Heart left ventricle (tissue), 16 donors: ENCODE results near the gene CCDC24. TPM values are rescaled to one million over a fixed set of nuclear protein-coding genes. Genes with fewer than 3 reads are reported as not detected.

Experiments
- ATAC-seq, 4 donors: fragments of 200-7000 bp; cut with Tn5 transposase; one replicate each; pipeline ENCODE4 v1.9.1; 2020 to 2022; ENCODE audit warnings: moderate library complexity in 4 of 4, mild to moderate bottlenecking in 3 of 4, moderate number of reproducible peaks in 1 of 4
- DNase-seq, 5 donors: peaks; one replicate each; pipeline ENCODE4 v3.0.0-alpha.2; 2020
- H3K27ac ChIP-seq, 12 donors: fragments of 200-600 bp; sonication (generic) in 4 of 12; one replicate each; pipeline versions ENCODE4 v1.5.0 to v1.8.0; 2016 to 2022; ENCODE audit warnings: mild to moderate bottlenecking in 2 of 12
- H3K27me3 ChIP-seq, 9 donors: fragments of 200-600 bp; sonication (generic) in 2 of 9; one replicate each; pipeline versions ENCODE4 v1.5.1 to v1.8.0; 2016 to 2022; ENCODE audit warnings: mild to moderate bottlenecking in 3 of 9
- H3K36me3 ChIP-seq, 9 donors: fragments of 200-600 bp; sonication (generic) in 2 of 9; one replicate each; pipeline versions ENCODE4 v1.5.0 to v1.8.0; 2018 to 2022; ENCODE audit warnings: mild to moderate bottlenecking in 2 of 9
- H3K4me1 ChIP-seq, 12 donors: fragments of 200-600 bp; sonication (generic) in 4 of 12; one replicate each; pipeline versions ENCODE4 v1.5.0 to v1.8.0; 2016 to 2022; ENCODE audit warnings: mild to moderate bottlenecking in 3 of 12
- H3K4me3 ChIP-seq, 12 donors: fragments of 200-600 bp; sonication (generic) in 4 of 12; one replicate each; pipeline versions ENCODE4 v1.5.0 to v1.8.0; 2017 to 2022; ENCODE audit warnings: mild to moderate bottlenecking in 9 of 12, moderate library complexity in 4 of 12
- H3K9me3 ChIP-seq, 12 donors: fragments of 200-600 bp; sonication (generic) in 4 of 12; one replicate each; pipeline versions ENCODE4 v1.5.0 to v1.8.0; 2016 to 2022; ENCODE audit warnings: mild to moderate bottlenecking in 1 of 12
- POLR2A ChIP-seq, 2 donors: fragments of 450-650 bp; IDR thresholded peaks; one replicate each; pipeline ENCODE4 v1.6.1; 2017; ENCODE audit warnings: antibody characterized with exemption in 2 of 2, mild to moderate bottlenecking in 2 of 2, moderate library complexity in 2 of 2
- WGBS, 4 donors: extraction: QIAGEN DNeasy Blood & Tissue Kit in 2 of 4; methylation state at CpG; one replicate each; pipeline versions ENCODE4 v1.1.5 to v1.1.7; 2013 to 2018; 5-methylcytosine and 5-hydroxymethylcytosine counted together
- intact Hi-C, 10 donors: fragments of 100-400 bp; cut with DNase I; formaldehyde crosslinking; loops; one replicate each; pipeline versions ENCODE4 v1.11.1 to v1.14.2; 2022
- polyA plus RNA-seq, 2 donors: library from polyadenylated mRNA; stranded (reverse); fragments of 200-250 nt; gene quantifications; one replicate each; pipeline ENCODE4 v1.2.3, GENCODE V29; 2013
- total RNA-seq, 9 donors: library from RNA; depleted of rRNA in 2 of 9; stranded (reverse); fragments of >200 nt in 2 of 9; fragmentation: NEBNext Ultra II Directional in 3 of 9; extraction: Animal tissue kit (Norgen Biotek cat#: 25700) in 3 of 9; gene quantifications; one replicate each; pipeline versions ENCODE4 v1.1.0 to v1.2.4, GENCODE V29; 2016 to 2023
- TF ChIP-seq, protein P1 (sequence below), 12 donors: fragments of 200-600 bp; sonication (generic) in 4 of 12; IDR thresholded peaks; one replicate each; pipeline versions ENCODE4 v1.5.0 to v1.8.0; 2018 to 2022; ENCODE audit warnings: antibody characterized with exemption in 12 of 12, mild to moderate bottlenecking in 5 of 12
- donor health status: ischemic (EF 13 %, LVEDD 7.1; RV severe dilation, severe dysfunction).
- donor health status: healthy with polysubstance abuse.
- donor health status: DM: no; HTN: yes; CAD: no.
- donor health status: DM: no; HTN: no; CAD: no.
- donor health status: ischemic (EF 25% LVEDD 6.9; RV normal size, moderate dysfunction).
- donor health status: ischemic (EF 25% LVEDD 5.7; RV mildly dilated, moderate dysfunction).
- donor health status: healthy.
- donor health status: DM: yes; HTN: yes; CAD: no.
- donor health status: ischemic (EF 35%, LVEDD 5.7; RV mildly dilated, moderate dysfunction).
- donor health status: nonischemic (EF 11% LVEDD 7.7; RV severe dilation, severe dysfunction).
- donor health status: DM: yes; HTN: yes; CAD: no.
- donor health status: PGD.
- donor health status: ischemic (EF 29% LVEDD 5.4; RV normal size, mild dysfunction).
- donor health status: nonischemic (EF 23%, LVEDD 6.1; RV moderate dilation, normal function).

Gene CCDC24
- total and polyA plus RNA-seq, 11 donors = 0.67 to 3.4 (median 1.2) TPM

DNA sequence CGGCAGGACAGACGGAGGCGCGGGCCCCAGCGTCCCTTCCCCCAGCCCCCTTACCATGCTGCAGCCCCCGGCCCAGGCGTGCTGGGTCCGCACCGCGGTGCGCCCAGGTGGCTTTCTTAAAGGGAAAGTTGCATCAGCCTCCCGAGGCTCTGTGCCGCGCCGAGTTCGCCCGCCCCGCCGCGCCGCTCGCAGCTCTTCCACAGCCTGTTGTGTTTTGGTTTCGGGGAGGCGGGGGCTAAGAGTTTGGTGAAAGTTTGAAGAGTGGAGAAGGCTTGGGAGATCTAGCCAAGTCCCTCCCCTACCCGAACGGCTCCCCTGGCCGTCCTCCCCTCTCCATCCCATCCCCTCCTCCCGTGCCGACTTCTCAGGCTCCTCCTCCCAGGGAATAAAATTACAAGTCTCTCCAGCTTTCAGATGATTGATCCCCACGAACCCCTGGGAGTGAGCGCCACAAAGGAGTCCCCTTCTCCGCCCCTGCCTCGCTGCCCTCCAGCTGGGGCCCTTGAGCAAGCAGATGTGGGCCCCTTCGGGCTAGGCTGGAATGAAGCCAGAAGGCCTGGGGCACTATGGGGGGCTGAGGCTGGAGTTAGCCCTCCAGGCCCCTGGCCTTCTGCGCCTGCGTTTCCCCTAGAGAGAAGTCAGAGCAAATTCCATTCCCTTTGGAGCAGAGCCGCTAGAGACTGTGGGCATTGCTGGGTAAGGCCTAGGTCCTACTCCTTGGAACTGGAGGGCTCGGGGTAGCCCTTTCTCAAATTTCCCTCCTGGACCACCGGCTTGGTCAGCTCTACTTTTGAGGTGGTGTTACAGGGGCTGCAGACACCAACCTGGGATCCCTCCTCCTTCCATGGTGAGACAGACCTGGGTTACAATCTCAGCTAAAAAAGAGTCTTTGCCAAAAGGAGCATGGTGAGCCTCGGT lies 40.1 kb downstream of the CCDC24 start, which contains the start of gene SLC6A9:
Gene SLC6A9, minus strand, starts transcription at position 211 of the 918 bp plus-strand sequence. CDS start 7,185 bp downstream, outside the sequence.
- peak within 1 kb of the TSS in 11 of 12 donors; percentile 50 to 88 (median 79) for H3K27ac ChIP-seq
- H3K27me3 ChIP-seq = peaks cover 0 to 2% (median 0%) of the 10 kb centered on the region in 9 donors
- 17 to 30% (median 21%) methylated on average over 12 to 40 of the region's 40 CpGs for WGBS, 4 donors
- no peaks in the 10 kb centered on the region for H3K9me3 ChIP-seq
- DNase-seq (peak in 4 of 5 donors; percentile 53 to 66 (median 62)), ATAC-seq (peak in 2 of 4 donors; percentile 26 to 31)
- peak within 1 kb of the TSS; percentile 57 to 93 (median 80) for H3K4me3 ChIP-seq
- TF ChIP-seq, protein P1, sequence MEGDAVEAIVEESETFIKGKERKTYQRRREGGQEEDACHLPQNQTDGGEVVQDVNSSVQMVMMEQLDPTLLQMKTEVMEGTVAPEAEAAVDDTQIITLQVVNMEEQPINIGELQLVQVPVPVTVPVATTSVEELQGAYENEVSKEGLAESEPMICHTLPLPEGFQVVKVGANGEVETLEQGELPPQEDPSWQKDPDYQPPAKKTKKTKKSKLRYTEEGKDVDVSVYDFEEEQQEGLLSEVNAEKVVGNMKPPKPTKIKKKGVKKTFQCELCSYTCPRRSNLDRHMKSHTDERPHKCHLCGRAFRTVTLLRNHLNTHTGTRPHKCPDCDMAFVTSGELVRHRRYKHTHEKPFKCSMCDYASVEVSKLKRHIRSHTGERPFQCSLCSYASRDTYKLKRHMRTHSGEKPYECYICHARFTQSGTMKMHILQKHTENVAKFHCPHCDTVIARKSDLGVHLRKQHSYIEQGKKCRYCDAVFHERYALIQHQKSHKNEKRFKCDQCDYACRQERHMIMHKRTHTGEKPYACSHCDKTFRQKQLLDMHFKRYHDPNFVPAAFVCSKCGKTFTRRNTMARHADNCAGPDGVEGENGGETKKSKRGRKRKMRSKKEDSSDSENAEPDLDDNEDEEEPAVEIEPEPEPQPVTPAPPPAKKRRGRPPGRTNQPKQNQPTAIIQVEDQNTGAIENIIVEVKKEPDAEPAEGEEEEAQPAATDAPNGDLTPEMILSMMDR (IDR thresholded peaks at IDR 0.05) = no peak
- no peak for TF ChIP-seq POLR2A (IDR thresholded peaks at IDR 0.05)
- no peaks in the 10 kb centered on the region for H3K36me3 ChIP-seq
- peaks cover 3 to 44% (median 28%) of the 10 kb centered on the region in 12 donors for H3K4me1 ChIP-seq
- intact Hi-C loops = loop anchor here in 1 of 10 donors (10.0 kb wide), 1 partner anchor 267 kb away; no protein-coding TSS in a partner anchor

DNA sequence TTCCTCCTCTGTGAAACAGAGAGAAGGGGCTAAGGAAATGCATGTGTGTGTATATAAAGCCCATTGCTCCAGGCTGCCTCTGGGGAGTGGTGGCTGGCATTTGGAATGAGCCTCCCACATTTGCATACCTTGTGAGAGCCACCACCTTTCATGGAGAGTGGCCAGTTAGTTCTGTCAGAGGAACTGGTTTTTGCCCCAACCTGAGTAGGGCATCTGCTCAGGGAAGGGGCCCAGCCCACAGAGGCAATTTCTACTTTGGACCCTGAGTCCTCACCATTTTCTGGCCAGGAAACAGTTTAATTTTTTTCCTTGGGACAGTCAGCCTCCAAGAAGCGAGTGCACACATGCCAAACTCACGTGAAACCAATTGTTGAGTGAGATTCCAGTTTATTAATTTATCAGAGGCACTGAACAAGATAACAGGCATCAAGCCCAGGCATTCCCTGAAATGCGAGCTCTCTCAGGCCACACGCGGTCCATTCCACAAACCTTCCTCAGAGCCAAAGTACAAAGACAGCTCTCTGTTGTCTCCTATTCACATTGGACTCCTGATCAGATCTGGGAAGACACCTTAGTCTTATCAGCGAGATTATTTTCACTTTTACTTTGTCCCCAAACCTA lies 40.9 kb downstream of the CCDC24 start:
- intact Hi-C loops = loop anchor here in 1 of 10 donors (10.0 kb wide), 1 partner anchor 267 kb away; no protein-coding TSS in a partner anchor
- Histone ChIP-seq H3K9me3 (no peaks in the 10 kb centered on the region), H3K27ac (peak overlapping the region in 1 of 12 donors; percentile 88), H3K4me3 (no peak overlapping the region), H3K27me3 (peaks cover 0 to 2% (median 0%) of the 10 kb centered on the region in 9 donors), H3K36me3 (no peaks in the 10 kb centered on the region), H3K4me1 (peaks cover 3 to 49% (median 29%) of the 10 kb centered on the region in 12 donors)
- DNase-seq (no peak), ATAC-seq (no peak)
- 44 to 70% (median 65%) methylated on average over 6 of the region's 6 CpGs for WGBS, 4 donors
- TF ChIP-seq, protein P1 (IDR thresholded peaks at IDR 0.05) = no peak
- TF ChIP-seq POLR2A (IDR thresholded peaks at IDR 0.05) = no peak

DNA sequence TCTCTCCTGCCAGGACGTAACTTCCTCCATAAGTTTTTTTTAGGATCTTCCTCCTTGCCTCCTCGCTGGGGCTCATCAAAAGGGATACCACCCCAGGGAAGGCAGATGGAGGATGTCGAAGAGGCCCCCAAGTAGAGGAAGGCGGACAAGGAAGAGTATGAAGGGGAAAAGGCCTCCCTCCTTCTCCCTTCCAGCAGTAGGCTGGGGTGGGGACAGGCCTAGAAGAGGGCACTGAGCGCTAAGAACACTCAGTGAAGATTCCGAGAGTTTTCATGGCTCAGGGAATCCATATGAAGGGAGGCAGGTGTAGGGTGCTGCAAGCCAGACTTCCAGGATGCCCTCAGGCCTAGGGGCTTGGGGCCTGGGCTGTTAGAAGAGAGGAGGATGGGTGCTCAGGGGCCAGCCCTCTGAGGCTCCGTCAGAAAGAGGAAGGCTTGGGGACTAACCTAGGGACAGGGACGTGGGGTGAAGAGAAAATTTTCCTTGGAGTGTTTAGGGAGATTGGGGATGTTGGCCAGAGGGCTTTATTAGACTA lies 41.7 kb downstream of the CCDC24 start:
- intact Hi-C loops = loop anchor here in 1 of 10 donors (10.0 kb wide), 1 partner anchor 268 kb away; no protein-coding TSS in a partner anchor
- H3K27me3 ChIP-seq = peaks cover 0 to 2% (median 0%) of the 10 kb centered on the region in 9 donors
- H3K36me3 ChIP-seq = no peaks in the 10 kb centered on the region
- peak overlapping the region in 2 of 12 donors; percentile 14 to 88 for H3K27ac ChIP-seq
- ATAC-seq (no peak), DNase-seq (no peak)
- H3K4me3 ChIP-seq = no peak overlapping the region
- H3K9me3 ChIP-seq = no peaks in the 10 kb centered on the region
- TF ChIP-seq POLR2A (IDR thresholded peaks at IDR 0.05) = no peak
- TF ChIP-seq, protein P1 (IDR thresholded peaks at IDR 0.05) = no peak
- WGBS, 4 donors = 85 to 92% (median 88%) methylated on average over 8 of the region's 8 CpGs
- H3K4me1 ChIP-seq = peaks cover 3 to 49% (median 29%) of the 10 kb centered on the region in 12 donors
